ENCODE results near the gene EMILIN3.

EMILIN3 gene

GRCh38 chr20:41364967-41365765 lies 1.5 kb downstream of the EMILIN3 start:
- no peak for DNase-seq

- no peak for DNase-seq
Observed at GRCh38 chr20:41364236-41364855, 2.3 kb downstream of the EMILIN3 start.

GRCh38 chr20:41363601-41364000 lies 3.0 kb downstream of the EMILIN3 start:
- no peak for DNase-seq

- no peak for DNase-seq
Observed at GRCh38 chr20:41362748-41363140, 3.9 kb downstream of the EMILIN3 start.

GRCh38 chr20:41361757-41362747 lies 4.6 kb downstream of the EMILIN3 start:
- no peak for DNase-seq

- DNase-seq = no peak
Observed at GRCh38 chr20:41360831-41361756, 5.5 kb downstream of the EMILIN3 start.

GRCh38 chr20:41359541-41360011 lies 7.0 kb downstream of the EMILIN3 start:
- no peak for DNase-seq

- no peak for DNase-seq
Observed at GRCh38 chr20:41358717-41359116, 7.9 kb downstream of the EMILIN3 start.

GRCh38 chr20:41358230-41358629 lies 8.4 kb downstream of the EMILIN3 start:
- DNase-seq = no peak

GRCh38 chr20:41357424-41358163 lies 9.0 kb downstream of the EMILIN3 start:
- DNase-seq = no peak

GRCh38 chr20:41356951-41357350 lies 9.7 kb downstream of the EMILIN3 start:
- DNase-seq = no peak

GRCh38 chr20:41355598-41356203 lies 10.9 kb downstream of the EMILIN3 start:
- no peak for DNase-seq

GRCh38 chr20:41355192-41355591 lies 11.4 kb downstream of the EMILIN3 start:
- no peak for DNase-seq

GRCh38 chr20:41353530-41353929 lies 13.1 kb downstream of the EMILIN3 start:
- DNase-seq = no peak

GRCh38 chr20:41352666-41353065 lies 14.0 kb downstream of the EMILIN3 start:
- DNase-seq = no peak

GRCh38 chr20:41352106-41352505 lies 14.5 kb downstream of the EMILIN3 start:
- no peak for DNase-seq

GRCh38 chr20:41350408-41350962 lies 16.1 kb downstream of the EMILIN3 start:
- no peak for DNase-seq

GRCh38 chr20:41349943-41350342 lies 16.7 kb downstream of the EMILIN3 start:
- no peak for DNase-seq

GRCh38 chr20:41349266-41349665 lies 17.4 kb downstream of the EMILIN3 start:
- DNase-seq = no peak
